Neural cell (in vitro differentiated cells): ENCODE data around the gene SKIL.

Experiments used
- EP300 ChIP-seq: fragments of 450-650 bp; conservative IDR thresholded peaks from 2 replicates; pipeline ENCODE4 v1.6.1; 2014; ENCODE audit warnings: antibody characterized with exemption, mild to moderate bottlenecking, moderate library complexity; ENCODE audit not compliant: poor library complexity, severe bottlenecking
- EZH2 ChIP-seq: fragments of 200-600, 300-800 bp; shearing (Covaris generic), sonication (generic); IDR thresholded peaks from 2 replicates; pipeline ENCODE4 v1.6.1; 2014; ENCODE audit warnings: antibody characterized with exemption, low read length, borderline replicate concordance, mild to moderate bottlenecking; ENCODE audit not compliant: insufficient read depth, poor library complexity, severe bottlenecking
- POLR2AphosphoS5 ChIP-seq: IDR thresholded peaks from 2 replicates; pipeline ENCODE4 v1.6.1; 2012
- REST ChIP-seq: IDR thresholded peaks from 2 replicates; pipeline ENCODE4 v1.6.1; 2012; ENCODE audit warnings: borderline replicate concordance
- TF ChIP-seq, protein P1 (sequence below): fragments of 450-650 bp; IDR thresholded peaks from 2 replicates; pipeline ENCODE4 v1.5.1; 2014; ENCODE audit warnings: antibody characterized with exemption, mild to moderate bottlenecking, moderate library complexity; ENCODE audit not compliant: poor library complexity, severe bottlenecking

DNA sequence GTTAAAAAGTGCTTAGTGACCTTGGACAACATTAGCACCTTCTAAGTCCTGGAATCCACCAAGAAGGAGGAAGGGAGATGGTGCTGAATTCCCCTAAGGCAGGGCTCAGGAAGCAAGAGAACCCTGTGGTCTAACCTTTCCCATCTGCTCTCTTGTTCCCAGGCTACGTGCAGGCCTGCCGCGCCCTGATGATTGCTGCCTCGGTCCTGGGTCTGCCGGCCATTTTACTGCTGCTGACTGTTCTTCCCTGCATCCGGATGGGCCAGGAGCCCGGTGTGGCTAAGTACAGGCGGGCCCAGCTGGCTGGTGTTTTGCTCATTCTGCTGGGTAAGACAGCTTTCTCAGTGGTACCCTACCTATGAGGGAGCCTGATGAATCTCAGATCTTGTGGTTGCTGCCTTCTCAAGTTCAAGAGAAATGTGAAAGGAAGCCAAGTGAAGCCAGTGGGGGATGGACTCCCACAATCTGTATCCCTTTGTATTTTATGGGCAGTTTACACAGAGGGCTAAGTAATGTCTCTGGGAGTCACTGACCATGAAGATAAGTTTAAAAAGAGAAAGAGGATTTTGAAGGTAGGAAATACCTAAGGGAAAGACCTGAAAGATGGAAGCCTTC lies 65.6 kb downstream of the SKIL start:
- no peak for TF ChIP-seq EP300
- no peak for TF ChIP-seq POLR2AphosphoS5
- no peak for TF ChIP-seq REST
- TF ChIP-seq, protein P1, sequence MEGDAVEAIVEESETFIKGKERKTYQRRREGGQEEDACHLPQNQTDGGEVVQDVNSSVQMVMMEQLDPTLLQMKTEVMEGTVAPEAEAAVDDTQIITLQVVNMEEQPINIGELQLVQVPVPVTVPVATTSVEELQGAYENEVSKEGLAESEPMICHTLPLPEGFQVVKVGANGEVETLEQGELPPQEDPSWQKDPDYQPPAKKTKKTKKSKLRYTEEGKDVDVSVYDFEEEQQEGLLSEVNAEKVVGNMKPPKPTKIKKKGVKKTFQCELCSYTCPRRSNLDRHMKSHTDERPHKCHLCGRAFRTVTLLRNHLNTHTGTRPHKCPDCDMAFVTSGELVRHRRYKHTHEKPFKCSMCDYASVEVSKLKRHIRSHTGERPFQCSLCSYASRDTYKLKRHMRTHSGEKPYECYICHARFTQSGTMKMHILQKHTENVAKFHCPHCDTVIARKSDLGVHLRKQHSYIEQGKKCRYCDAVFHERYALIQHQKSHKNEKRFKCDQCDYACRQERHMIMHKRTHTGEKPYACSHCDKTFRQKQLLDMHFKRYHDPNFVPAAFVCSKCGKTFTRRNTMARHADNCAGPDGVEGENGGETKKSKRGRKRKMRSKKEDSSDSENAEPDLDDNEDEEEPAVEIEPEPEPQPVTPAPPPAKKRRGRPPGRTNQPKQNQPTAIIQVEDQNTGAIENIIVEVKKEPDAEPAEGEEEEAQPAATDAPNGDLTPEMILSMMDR: no peak
- no peak for TF ChIP-seq EZH2
